Spinal cord (tissue), 10 donors: ENCODE measurements around the gene PPP2R5C. TPM values are rescaled to one million over a fixed set of nuclear protein-coding genes. Genes with fewer than 3 reads are reported as not detected.

Experiments
- DNase-seq, 6 donors: peaks; one replicate each; pipeline versions ENCODE4 v3.0.0 to v3.0.0-alpha.2; 2013 to 2015; ENCODE audit warnings: low spot score in 6 of 6, low read depth in 4 of 6
- H3K27ac ChIP-seq: one replicate; pipeline ENCODE4 v1.5.1; 2013; ENCODE audit warnings: low read depth, low read length, control low read depth
- H3K27me3 ChIP-seq: one replicate; pipeline ENCODE4 v1.6.1; 2013; ENCODE audit warnings: low read length; ENCODE audit not compliant: control insufficient read depth, insufficient read depth
- H3K36me3 ChIP-seq: one replicate; pipeline ENCODE4 v1.6.1; 2013; ENCODE audit warnings: low read length; ENCODE audit not compliant: control insufficient read depth, insufficient read depth
- H3K4me1 ChIP-seq: one replicate; pipeline ENCODE4 v1.6.1; 2013; ENCODE audit warnings: low read length; ENCODE audit not compliant: control insufficient read depth, insufficient read depth
- H3K4me3 ChIP-seq: one replicate; pipeline ENCODE4 v1.5.1; 2013; ENCODE audit warnings: low read depth, low read length, control low read depth
- H3K9me3 ChIP-seq: one replicate; pipeline ENCODE4 v1.6.1; 2013; ENCODE audit warnings: low read length; ENCODE audit not compliant: control insufficient read depth, insufficient read depth
- WGBS: methylation state at CpG from one replicate; pipeline ENCODE4 v1.1.5; 2013; ENCODE audit warnings: missing lambda C conversion rate; ENCODE audit not compliant: insufficient coverage; 5-methylcytosine and 5-hydroxymethylcytosine counted together
- polyA plus RNA-seq, 2 donors: library from polyadenylated mRNA; unstranded; fragments of 120-200 nt; gene quantifications; one replicate each; pipeline ENCODE4 v1.2.1, GENCODE V29; 2013; ENCODE audit not compliant: insufficient read length in 2 of 2
- total RNA-seq, 2 donors: library from RNA; depleted of rRNA in 1 of 2; stranded (reverse); fragments of 120-200 nt in 1 of 2; fragments of >200 nt in 1 of 2; gene quantifications; one replicate each; pipeline versions ENCODE4 v1.2.3 to v1.2.4, GENCODE V29; 2013 to 2014
- donor health status: healthy.

The PPP2R5C gene
- total and polyA plus RNA-seq, 4 donors: 104 to 136 (median 123) TPM

DNA sequence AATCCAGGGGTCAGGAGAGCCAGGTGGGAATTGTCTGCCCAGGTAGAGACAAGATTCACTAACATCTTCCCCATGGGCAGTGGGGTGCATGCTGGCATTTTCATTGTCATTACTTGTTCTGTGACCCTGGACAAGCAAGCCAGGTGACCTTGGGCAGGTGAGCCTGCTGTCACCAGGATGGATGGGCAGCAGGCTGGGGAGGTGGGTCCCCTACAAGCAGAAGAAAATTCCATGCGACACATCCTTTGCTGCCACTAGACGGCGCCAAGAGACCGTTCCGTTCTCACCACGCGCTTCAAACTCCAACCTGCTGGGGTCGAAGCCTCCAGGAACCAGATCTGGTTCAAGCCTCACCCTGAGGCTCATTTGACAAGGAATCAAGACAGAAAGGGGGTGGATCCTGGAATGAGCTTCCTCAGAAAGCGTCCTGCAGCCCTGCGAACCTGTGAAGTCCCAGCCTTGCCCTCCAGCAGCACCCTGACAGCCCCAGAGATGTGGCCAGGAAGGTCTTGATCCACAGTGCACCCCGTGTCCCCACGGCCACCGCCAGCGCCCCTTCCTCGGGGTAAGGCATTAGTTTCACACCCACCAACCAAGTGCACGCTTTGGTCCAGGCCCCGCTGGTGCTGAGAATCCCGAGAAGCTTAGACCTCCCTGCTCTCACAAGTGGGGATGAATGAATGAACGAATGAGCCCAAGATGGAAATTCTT lies 199.7 kb downstream of the PPP2R5C start:
- DNase-seq: peak in 3 of 6 donors; percentile 43 to 91 (median 88)
- Histone ChIP-seq H3K4me1 (peaks cover 26% of the 10 kb centered on the region), H3K9me3 (no peaks in the 10 kb centered on the region), H3K36me3 (peaks cover 4% of the 10 kb centered on the region), H3K27ac (no peak overlapping the region), H3K4me3 (no peak overlapping the region), H3K27me3 (no peaks in the 10 kb centered on the region)
- WGBS: 13% methylated on average over 15 of the region's 19 CpGs

DNA sequence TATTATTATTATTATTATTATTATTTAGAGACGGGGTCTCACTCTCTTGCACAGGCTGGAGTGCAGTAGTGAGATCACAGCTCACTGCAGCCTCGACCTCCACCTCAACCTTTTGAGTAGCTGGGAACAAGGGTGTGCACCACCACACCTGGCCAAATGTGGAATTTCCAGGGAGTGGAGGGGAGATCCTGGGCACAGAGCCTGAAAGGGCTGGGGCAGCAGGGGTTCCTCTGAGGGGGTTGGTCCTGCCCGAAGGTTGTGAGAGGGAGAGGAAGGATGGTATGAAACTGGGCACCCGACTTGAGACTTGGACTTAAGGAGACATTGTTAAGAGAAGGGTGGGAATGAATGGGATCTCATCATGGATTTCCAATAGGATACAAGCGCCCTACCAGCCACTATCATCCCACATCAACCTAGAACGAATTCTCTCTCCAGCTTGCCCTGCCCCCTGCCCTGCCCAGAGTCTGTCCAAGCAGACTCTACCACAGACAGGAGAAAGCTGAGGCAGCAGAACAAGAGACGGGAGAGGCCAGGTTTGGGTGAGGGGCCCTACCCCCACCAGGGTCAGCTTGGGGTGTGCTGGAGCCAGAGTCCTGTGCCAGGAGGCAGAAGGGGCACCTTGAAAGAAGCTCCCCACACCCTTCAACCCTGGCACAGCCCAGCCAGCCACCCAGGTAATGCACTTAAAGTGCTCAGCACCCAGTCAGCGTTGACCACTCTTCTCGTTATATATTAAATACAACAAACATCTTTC lies 200.4 kb downstream of the PPP2R5C start:
- peaks cover 26% of the 10 kb centered on the region for H3K4me1 ChIP-seq
- H3K4me3 ChIP-seq: no peak overlapping the region
- peak overlapping the region; percentile 52 for H3K27ac ChIP-seq
- H3K9me3 ChIP-seq: no peaks in the 10 kb centered on the region
- WGBS: 88% methylated on average over 7 of the region's 9 CpGs
- DNase-seq: no peak
- no peaks in the 10 kb centered on the region for H3K27me3 ChIP-seq
- peaks cover 3% of the 10 kb centered on the region for H3K36me3 ChIP-seq

- 49% methylated on average over 5 of the region's 5 CpGs for WGBS
- Histone ChIP-seq H3K4me3 (no peak overlapping the region), H3K27ac (peak overlapping the region; percentile 52), H3K27me3 (no peaks in the 10 kb centered on the region), H3K4me1 (peaks cover 26% of the 10 kb centered on the region), H3K36me3 (peaks cover 3% of the 10 kb centered on the region), H3K9me3 (no peaks in the 10 kb centered on the region)
- DNase-seq: peak in 2 of 6 donors; percentile 76
Measured at GRCh38 chr14:101962503-101962874, 201.0 kb downstream of the PPP2R5C start.

DNA sequence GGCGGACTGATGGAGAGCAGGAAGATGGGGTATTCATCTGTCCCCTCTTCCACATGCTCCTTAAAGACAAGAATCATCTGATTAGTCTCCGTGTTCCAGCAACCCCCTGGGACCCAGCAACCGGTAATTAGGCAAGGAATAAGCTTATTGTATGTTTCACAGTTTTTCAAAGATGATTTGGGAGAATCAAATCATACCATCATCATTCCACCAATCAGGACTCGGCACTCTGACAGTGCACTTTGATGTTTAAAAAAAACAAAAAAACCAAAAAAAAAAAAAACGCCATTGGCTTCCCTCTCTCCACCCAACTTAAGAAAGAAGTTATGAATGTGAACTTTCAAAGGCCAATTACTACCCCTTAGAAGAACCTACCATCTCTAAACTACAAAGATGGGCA lies 201.5 kb downstream of the PPP2R5C start:
- Histone ChIP-seq H3K9me3 (no peaks in the 10 kb centered on the region), H3K4me3 (no peak overlapping the region), H3K36me3 (peaks cover 3% of the 10 kb centered on the region), H3K27ac (peak overlapping the region; percentile 52), H3K4me1 (peaks cover 28% of the 10 kb centered on the region), H3K27me3 (no peaks in the 10 kb centered on the region)
- no CpG with 5 or more reads among the region's 5 CpGs for WGBS
- peak in 1 of 6 donors; percentile 22 for DNase-seq

DNA sequence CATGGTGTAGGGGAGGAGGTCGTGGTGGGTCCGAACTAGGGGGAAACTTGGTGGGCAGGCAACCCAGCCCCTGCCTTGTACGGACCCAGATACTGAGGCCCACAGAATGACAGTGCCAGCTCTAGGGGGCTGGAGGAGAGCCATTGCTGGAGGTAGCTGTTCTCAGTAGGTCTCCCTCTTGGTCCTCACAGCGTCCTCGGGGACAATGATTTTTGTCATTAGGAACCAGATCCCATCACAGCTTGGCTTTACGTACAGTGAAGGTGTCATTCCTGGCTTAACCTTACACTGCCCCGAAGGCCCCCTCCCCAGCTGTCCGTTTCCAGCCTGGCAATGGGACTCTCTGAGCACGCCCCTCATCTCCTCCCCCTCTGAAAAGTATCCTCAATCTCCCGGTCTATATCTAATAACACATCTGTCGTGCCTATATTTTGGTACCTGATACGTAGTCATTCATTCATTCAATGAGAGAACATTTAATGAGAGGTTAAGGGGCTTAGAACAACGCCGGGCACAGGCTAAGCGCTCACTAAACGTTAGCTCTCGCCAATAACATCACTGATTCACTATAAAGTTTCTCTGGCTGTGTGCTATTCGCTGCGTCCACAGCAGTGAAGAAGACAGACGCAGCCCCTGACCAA lies 202.3 kb downstream of the PPP2R5C start:
- DNase-seq: no peak
- Histone ChIP-seq H3K4me1 (peaks cover 33% of the 10 kb centered on the region), H3K27me3 (no peaks in the 10 kb centered on the region), H3K4me3 (no peak overlapping the region), H3K9me3 (no peaks in the 10 kb centered on the region), H3K36me3 (peaks cover 6% of the 10 kb centered on the region), H3K27ac (peak overlapping the region; percentile 48)
- 52% methylated on average over 14 of the region's 20 CpGs for WGBS

DNA sequence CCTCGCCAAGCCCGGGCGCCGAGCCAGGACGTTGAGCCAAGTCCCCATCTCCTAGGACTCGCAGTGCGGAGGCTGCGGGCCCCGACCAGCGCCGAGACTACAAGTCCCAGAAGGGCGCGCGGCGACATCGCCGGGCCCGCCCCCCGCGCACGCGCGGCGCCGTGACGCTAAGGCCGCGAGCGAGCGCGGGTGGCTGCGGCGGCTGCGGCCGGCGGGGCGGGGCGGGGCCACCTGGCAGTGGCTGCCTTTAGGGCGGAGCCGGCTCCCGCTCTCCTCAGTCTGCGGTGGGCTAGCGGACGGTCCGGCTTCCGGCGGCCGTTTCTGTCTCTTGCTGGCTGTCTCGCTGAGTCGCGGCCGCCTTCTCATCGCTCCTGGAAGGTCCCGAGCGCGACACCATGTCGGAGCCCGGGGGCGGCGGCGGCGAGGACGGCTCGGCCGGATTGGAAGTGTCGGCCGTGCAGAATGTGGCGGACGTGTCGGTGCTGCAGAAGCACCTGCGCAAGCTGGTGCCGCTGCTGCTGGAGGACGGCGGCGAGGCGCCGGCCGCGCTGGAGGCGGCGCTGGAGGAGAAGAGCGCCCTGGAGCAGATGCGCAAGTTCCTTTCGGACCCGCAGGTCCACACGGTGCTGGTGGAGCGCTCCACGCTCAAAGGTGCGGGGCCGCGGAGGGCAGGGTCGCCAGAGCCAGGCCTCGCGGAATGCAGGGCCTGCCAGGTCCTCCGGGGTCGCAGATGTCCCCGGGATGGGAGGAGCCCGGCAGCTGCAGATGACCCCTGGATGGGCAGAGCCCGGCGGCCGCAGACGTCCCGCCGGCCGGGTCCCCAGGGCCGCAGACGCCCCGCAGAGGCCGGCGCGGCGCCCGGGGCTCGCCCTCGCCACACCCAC lies 203.0 kb downstream of the PPP2R5C start, which contains the start of gene DYNC1H1:
Gene DYNC1H1, plus strand, starts transcription at position 277 of the 884 bp plus-strand sequence. Its CDS starts 119 bp downstream, at position 396.
- Histone ChIP-seq H3K36me3 (peaks cover 6% of the 10 kb centered on the region), H3K4me1 (peaks cover 33% of the 10 kb centered on the region), H3K9me3 (no peaks in the 10 kb centered on the region), H3K4me3 (peak within 1 kb of the TSS; percentile 90), H3K27me3 (no peaks in the 10 kb centered on the region), H3K27ac (peak within 1 kb of the TSS; percentile 96)
- WGBS: under 1% methylated on average over 115 of the region's 115 CpGs
- DNase-seq: peak in 5 of 6 donors; percentile 89 to 99 (median 94)

DNA sequence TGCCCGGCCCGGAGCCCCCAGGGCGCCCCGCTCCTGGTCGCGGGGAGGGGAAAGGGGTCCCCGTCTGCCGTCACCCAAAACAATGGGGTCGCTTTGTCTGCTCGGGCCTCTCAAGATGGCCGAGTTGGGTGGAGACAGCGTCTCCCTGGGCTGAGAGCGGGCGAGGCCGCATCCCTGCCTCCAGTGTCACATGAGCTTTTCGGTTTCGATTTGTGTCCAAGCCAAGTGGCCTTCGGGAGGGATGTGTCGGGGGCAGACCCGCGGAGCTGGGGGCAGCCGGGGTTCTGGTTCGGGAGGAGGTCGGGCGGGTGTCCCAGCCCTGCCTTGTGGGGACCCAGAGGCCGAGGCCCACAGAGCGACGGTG lies 203.7 kb downstream of the PPP2R5C start:
- Histone ChIP-seq H3K4me1 (peaks cover 33% of the 10 kb centered on the region), H3K27ac (peak overlapping the region; percentile 96), H3K27me3 (no peaks in the 10 kb centered on the region), H3K9me3 (no peaks in the 10 kb centered on the region), H3K4me3 (peak overlapping the region; percentile 90), H3K36me3 (peaks cover 6% of the 10 kb centered on the region)
- peak in 4 of 6 donors; percentile 53 to 84 (median 69) for DNase-seq
- 0% methylated on average over 28 of the region's 28 CpGs for WGBS

- Histone ChIP-seq H3K4me1 (peaks cover 34% of the 10 kb centered on the region), H3K9me3 (no peaks in the 10 kb centered on the region), H3K4me3 (peak overlapping the region; percentile 90), H3K27ac (peak overlapping the region; percentile 96), H3K27me3 (no peaks in the 10 kb centered on the region), H3K36me3 (peaks cover 6% of the 10 kb centered on the region)
- WGBS: no CpG with 5 or more reads among the region's 5 CpGs
- DNase-seq: peak in 2 of 6 donors; percentile 24 to 36
Measured at GRCh38 chr14:101965770-101966722, 204.5 kb downstream of the PPP2R5C start.
